ENCODE results near the gene REV3L. TPM values are rescaled to one million over a fixed set of nuclear protein-coding genes. Genes with fewer than 3 reads are reported as not detected.
"Not testable (repeated sequence)": the region's sequence is repeated elsewhere in the genome, so short reads cannot be mapped to it uniquely, and the experiment has no call there.

REV3L gene
- total and polyA plus RNA-seq, 12 donors = 5.6 to 25.8 (median 13.9) TPM

DNA sequence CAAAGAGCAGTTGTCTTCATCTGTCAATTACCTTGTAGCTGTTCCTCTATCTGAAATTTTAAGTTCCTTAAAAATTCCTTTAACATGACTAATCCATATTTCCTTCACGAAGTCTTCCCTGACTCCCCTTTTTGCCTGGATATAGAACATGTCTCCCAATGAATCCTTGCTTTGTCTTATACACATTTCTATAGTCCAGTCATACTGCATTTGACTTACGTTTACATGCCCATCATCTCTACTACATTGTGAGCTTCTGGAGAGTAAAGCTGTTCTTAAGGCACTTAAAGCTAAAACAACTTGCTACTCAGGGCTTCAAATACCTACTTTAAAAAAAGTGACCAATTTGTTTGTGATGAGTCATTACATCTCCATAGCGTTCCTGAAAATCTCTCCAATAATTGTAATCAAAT lies 4.9 kb downstream of the REV3L start:
- no peaks in the 10 kb centered on the region for H3K36me3 ChIP-seq
- H3K27me3 ChIP-seq = no peaks in the 10 kb centered on the region
- ATAC-seq (no peak), DNase-seq (no peak)
- no peaks in the 10 kb centered on the region for H3K9me3 ChIP-seq
- H3K4me1 ChIP-seq = peaks cover 0 to 54% (median 41%) of the 10 kb centered on the region in 9 donors
- H3K4me3 ChIP-seq = no peak overlapping the region
- TF ChIP-seq, protein P1, sequence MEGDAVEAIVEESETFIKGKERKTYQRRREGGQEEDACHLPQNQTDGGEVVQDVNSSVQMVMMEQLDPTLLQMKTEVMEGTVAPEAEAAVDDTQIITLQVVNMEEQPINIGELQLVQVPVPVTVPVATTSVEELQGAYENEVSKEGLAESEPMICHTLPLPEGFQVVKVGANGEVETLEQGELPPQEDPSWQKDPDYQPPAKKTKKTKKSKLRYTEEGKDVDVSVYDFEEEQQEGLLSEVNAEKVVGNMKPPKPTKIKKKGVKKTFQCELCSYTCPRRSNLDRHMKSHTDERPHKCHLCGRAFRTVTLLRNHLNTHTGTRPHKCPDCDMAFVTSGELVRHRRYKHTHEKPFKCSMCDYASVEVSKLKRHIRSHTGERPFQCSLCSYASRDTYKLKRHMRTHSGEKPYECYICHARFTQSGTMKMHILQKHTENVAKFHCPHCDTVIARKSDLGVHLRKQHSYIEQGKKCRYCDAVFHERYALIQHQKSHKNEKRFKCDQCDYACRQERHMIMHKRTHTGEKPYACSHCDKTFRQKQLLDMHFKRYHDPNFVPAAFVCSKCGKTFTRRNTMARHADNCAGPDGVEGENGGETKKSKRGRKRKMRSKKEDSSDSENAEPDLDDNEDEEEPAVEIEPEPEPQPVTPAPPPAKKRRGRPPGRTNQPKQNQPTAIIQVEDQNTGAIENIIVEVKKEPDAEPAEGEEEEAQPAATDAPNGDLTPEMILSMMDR (IDR thresholded peaks at IDR 0.05) = no peak
- WGBS, 2 donors = 30 to 38% methylated on average over 3 of the region's 3 CpGs
- intact Hi-C loops (cut with DNase I) = loop anchor here in 7 of 10 donors (5.0 to 10.0 kb wide), 5 partner anchors 63 to 221 kb away; a partner anchor contains a TSS
- H3K27ac ChIP-seq = no peak overlapping the region

DNA sequence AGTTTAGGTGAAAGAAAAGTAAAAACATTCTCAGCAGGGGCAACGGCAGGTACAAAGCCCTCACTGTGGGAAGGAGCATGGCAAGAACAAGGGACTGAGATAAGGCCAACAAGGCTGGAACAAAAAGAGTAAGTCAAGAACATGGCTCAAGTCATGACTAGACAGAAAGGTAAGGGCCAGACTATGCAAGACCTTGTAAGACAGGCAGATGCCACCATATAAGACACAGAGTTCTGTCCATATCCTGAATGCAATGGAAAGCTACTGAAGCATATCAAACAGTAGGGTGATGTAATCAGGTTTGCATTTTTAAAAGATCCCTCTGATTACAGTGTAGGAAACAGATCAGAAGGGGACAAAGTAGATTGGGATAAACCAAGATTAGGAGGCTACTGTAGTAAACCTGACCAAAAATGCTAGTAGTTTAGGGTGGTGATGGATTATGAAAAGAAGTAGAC lies 5.5 kb downstream of the REV3L start:
- Histone ChIP-seq H3K9me3 (no peaks in the 10 kb centered on the region), H3K27me3 (no peaks in the 10 kb centered on the region), H3K4me3 (no peak overlapping the region), H3K27ac (no peak overlapping the region), H3K36me3 (no peaks in the 10 kb centered on the region), H3K4me1 (peaks cover 0 to 59% (median 41%) of the 10 kb centered on the region in 9 donors)
- 82 to 84% methylated on average over 1 of the region's 1 CpG for WGBS, 2 donors
- ATAC-seq = no peak
- TF ChIP-seq, protein P1 (IDR thresholded peaks at IDR 0.05) = no peak
- intact Hi-C loops (cut with DNase I) = loop anchor here in 7 of 10 donors (5.0 to 10.0 kb wide), 5 partner anchors 63 to 220 kb away; a partner anchor contains a TSS
- no peak for DNase-seq

DNA sequence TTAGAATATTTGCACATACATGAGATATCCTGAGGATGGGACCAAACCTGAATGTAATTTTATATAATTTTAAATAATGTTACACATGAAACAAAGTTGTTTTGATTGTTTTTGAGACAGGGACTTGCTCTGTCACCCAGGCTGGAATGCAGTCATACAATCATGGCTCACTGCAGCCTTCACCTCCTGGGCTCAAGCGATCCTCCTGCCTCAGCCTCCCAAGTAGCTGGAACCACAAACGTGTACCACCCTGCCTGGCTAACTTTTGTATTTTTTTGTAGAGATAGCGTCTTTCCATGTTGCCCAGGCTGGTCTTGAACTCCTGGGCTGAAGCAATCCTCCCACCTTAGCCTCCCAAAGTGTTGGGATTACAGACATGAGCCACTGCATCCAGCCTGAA lies 7.0 kb downstream of the REV3L start:
- not testable (repeated sequence) for H3K4me3 ChIP-seq, DNase-seq, H3K27ac ChIP-seq, H3K9me3 ChIP-seq, ATAC-seq, H3K27me3 ChIP-seq, H3K36me3 ChIP-seq
- peaks cover 0 to 51% (median 39%) of the 10 kb centered on the region in 9 donors for H3K4me1 ChIP-seq
- WGBS, 2 donors = 90 to 94% methylated on average over 3 of the region's 3 CpGs
- intact Hi-C loops (cut with DNase I) = loop anchor here in 7 of 10 donors (5.0 to 10.0 kb wide), 5 partner anchors 61 to 219 kb away; a partner anchor contains a TSS

DNA sequence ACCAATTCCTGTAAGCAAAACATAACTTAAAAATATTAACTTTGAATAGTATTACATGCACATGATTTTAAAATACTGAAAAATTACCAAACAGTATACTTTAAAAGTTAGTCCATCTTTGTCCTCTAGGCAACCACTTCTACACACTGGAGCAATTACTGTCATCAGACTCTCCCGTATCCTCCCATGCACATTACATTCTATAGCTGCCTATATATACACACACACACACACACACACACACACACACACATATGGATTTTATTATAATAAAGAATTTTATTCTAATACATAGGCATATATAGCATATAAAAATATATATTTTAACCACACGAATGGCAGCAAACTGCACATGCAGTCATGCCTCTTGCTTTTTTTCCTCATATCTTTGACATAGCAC lies 8.2 kb downstream of the REV3L start:
- intact Hi-C loops (cut with DNase I) = loop anchor here in 7 of 10 donors (5.0 to 10.0 kb wide), 5 partner anchors 60 to 217 kb away; a partner anchor contains a TSS
- Histone ChIP-seq H3K27me3 (no peaks in the 10 kb centered on the region), H3K4me3 (no peak overlapping the region), H3K36me3 (peaks cover 0 to 8% (median 0%) of the 10 kb centered on the region in 9 donors), H3K9me3 (no peaks in the 10 kb centered on the region), H3K27ac (no peak overlapping the region), H3K4me1 (peaks cover 0 to 38% (median 26%) of the 10 kb centered on the region in 9 donors)
- TF ChIP-seq, protein P1 (IDR thresholded peaks at IDR 0.05) = no peak
- ATAC-seq = no peak
- no peak for DNase-seq
- WGBS, 2 donors = 80 to 92% methylated on average over 2 of the region's 2 CpGs

DNA sequence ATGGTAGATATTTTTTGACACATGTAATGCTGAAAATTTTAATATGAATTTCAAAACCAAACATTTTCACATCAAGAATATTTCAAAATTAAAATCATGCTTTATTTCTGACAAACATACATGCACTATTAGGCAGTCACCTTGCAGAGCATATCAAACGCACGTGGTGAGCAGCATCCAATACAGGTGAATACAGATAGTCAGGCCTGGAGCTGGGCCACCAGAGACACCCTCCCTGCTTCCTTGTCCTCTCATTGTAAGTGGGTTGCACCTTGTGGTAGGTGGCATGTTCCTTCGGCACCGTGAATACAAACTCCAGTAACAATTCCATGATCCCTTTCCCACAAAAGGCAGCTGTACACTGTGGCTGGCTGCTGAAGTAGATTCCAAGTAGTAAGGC lies 8.9 kb downstream of the REV3L start:
- H3K9me3 ChIP-seq = no peaks in the 10 kb centered on the region
- H3K4me3 ChIP-seq = no peak overlapping the region
- DNase-seq = no peak
- H3K27me3 ChIP-seq = no peaks in the 10 kb centered on the region
- ATAC-seq = peak in 1 of 8 donors; percentile 9
- intact Hi-C loops (cut with DNase I) = loop anchor here in 6 of 10 donors (10.0 kb wide), 3 partner anchors 59 to 119 kb away; no protein-coding TSS in a partner anchor
- H3K4me1 ChIP-seq = peaks cover 0 to 32% (median 23%) of the 10 kb centered on the region in 9 donors
- TF ChIP-seq, protein P1 (IDR thresholded peaks at IDR 0.05) = no peak
- H3K27ac ChIP-seq = no peak overlapping the region
- H3K36me3 ChIP-seq = peaks cover 0 to 8% (median 0%) of the 10 kb centered on the region in 9 donors
- 71 to 73% methylated on average over 4 of the region's 4 CpGs for WGBS, 2 donors
